A549 (cell line): ENCODE results near the gene SH3BGRL2.

ENCODE experiments used
- BCL3 ChIP-seq: fragments of >200 bp; sonication (Bioruptor Twin); formaldehyde crosslinking; IDR thresholded peaks from 3 replicates; pipeline ENCODE4 v1.6.1; 2016
- CHD2 ChIP-seq: fragments of 150-350 bp; IDR thresholded peaks from 2 replicates; pipeline ENCODE4 v1.6.1; 2014; ENCODE audit warnings: low read length; ENCODE audit not compliant: partially characterized antibody
- MYC ChIP-seq: IDR thresholded peaks from 2 replicates; pipeline ENCODE4 v1.6.1; 2012; ENCODE audit warnings: mild to moderate bottlenecking, inconsistent platforms, low read length, improper control_type of control experiment, borderline replicate concordance
- POLR2A ChIP-seq: IDR thresholded peaks from 2 replicates; pipeline ENCODE4 v1.6.1; 2012; ENCODE audit warnings: mild to moderate bottlenecking, low read length
- RARB ChIP-seq: fragments of 250-450 bp; sonication (Bioruptor Pico); IDR thresholded peaks from 2 replicates; pipeline ENCODE4 v1.8.0; 2021; ENCODE audit warnings: mild to moderate bottlenecking, moderate library complexity
- ZSCAN20 ChIP-seq: fragments of 250-450 bp; sonication (Bioruptor Pico); IDR thresholded peaks from 2 replicates; pipeline ENCODE4 v1.8.0; 2022; ENCODE audit warnings: mild to moderate bottlenecking, moderate library complexity
- TF ChIP-seq, protein P1 (sequence below): fragments of >200 bp; sonication (Bioruptor Twin); formaldehyde crosslinking; IDR thresholded peaks from 3 replicates; pipeline ENCODE4 v1.5.1; 2016
- TF ChIP-seq, protein P2 (sequence below): IDR thresholded peaks from 2 replicates; pipeline ENCODE4 v1.6.1; 2012
- TF ChIP-seq, protein P3 (sequence below): IDR thresholded peaks from 2 replicates; pipeline ENCODE4 v1.6.1; 2012; ENCODE audit warnings: low read depth, borderline replicate concordance

DNA sequence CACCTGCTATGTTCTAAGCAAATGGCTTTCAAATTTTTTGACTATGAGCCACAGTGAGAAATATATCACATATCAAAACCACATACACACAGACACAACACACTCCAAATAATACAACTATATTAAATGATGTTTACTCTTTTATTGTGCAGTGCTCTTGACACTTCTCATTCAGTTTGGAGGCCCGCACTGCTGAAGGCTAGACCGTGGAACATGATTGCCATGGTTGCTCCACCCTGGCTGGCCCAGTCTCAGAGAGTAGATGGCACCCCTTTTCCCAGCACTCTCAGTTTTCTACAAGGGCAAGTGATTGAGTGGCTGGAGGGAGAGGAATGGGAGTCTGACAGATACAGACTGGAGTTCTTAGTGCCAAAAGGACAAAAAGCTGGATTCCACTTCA, 86.9 kb downstream of the SH3BGRL2 start:
- TF ChIP-seq MYC (no peak), ZSCAN20 (CRISPR knock-in tag) (no peak), RARB (CRISPR knock-in tag) (no peak), POLR2A (no peak), CHD2 (no peak), BCL3 (no peak)
- TF ChIP-seq, protein P1, sequence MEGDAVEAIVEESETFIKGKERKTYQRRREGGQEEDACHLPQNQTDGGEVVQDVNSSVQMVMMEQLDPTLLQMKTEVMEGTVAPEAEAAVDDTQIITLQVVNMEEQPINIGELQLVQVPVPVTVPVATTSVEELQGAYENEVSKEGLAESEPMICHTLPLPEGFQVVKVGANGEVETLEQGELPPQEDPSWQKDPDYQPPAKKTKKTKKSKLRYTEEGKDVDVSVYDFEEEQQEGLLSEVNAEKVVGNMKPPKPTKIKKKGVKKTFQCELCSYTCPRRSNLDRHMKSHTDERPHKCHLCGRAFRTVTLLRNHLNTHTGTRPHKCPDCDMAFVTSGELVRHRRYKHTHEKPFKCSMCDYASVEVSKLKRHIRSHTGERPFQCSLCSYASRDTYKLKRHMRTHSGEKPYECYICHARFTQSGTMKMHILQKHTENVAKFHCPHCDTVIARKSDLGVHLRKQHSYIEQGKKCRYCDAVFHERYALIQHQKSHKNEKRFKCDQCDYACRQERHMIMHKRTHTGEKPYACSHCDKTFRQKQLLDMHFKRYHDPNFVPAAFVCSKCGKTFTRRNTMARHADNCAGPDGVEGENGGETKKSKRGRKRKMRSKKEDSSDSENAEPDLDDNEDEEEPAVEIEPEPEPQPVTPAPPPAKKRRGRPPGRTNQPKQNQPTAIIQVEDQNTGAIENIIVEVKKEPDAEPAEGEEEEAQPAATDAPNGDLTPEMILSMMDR = no peak
- TF ChIP-seq, protein P2, sequence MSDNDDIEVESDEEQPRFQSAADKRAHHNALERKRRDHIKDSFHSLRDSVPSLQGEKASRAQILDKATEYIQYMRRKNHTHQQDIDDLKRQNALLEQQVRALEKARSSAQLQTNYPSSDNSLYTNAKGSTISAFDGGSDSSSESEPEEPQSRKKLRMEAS = no peak
- TF ChIP-seq, protein P3, sequence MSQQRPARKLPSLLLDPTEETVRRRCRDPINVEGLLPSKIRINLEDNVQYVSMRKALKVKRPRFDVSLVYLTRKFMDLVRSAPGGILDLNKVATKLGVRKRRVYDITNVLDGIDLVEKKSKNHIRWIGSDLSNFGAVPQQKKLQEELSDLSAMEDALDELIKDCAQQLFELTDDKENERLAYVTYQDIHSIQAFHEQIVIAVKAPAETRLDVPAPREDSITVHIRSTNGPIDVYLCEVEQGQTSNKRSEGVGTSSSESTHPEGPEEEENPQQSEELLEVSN = no peak
